T-helper 2 cell treated with Interferon-gamma antibody and Interleukin-4, amounts not matched to agents 100 ng/mL and 5 ng/mL, for 36 hours (primary cell): ENCODE results near the gene RIC3. TPM values are rescaled to one million over a fixed set of nuclear protein-coding genes. Genes with fewer than 3 reads are reported as not detected.
"Not testable (repeated sequence)": the region's sequence is repeated elsewhere in the genome, so short reads cannot be mapped to it uniquely, and the experiment has no call there.

Source experiments
- intact Hi-C: fragments of 100-400 bp; cut with micrococcal nuclease; formaldehyde crosslinking; loops from one replicate; pipeline ENCODE4 v1.15.1; 2023
- total RNA-seq: library from RNA; stranded (reverse); gene quantifications from 2 replicates; pipeline ENCODE4 v1.2.3, GENCODE V29; 2022

Gene RIC3
- total RNA-seq, 1 donor from 2014 or later, result 4.7 TPM

DNA sequence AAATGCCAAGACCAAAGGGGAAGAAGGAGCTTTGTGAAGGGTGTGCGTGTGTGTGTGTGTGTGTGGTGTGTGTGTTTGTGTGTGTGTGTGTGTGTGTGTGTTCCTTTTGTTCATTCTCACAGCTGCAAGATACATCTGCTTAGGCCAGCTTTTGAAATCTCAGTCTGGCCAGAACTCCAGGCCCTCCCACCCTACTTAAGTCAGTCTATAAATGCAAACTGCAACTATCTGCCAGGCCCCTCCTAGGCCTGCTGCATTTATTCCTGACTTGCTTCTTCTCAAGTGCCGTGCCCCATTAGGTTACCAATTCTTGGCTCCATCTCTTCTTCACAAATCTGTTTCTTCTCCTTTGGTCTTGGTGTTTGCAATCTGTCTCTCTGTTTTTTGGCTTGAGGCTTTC, 21.6 kb upstream of the RIC3 start:
- intact Hi-C loops, result no loop called here

DNA sequence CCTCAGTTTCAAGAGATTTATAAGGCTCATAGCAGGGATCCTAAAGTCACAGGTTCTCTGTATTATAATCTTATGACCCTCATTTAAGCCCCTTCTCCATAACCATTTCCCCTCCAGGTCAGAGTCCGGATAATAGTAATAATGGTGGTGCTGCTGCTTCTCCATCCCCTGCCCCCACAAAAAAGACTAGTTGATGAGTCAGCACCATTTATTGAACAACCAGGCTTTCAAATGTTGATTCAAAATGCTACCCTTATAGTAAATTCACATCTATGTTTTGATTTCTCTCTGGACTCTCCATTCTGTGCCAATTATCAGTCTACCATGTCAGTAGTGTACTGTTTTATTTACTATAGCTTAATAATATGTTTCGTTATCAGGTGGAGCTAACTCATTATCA, 17.6 kb upstream of the RIC3 start:
- intact Hi-C loops, result no loop called here

DNA sequence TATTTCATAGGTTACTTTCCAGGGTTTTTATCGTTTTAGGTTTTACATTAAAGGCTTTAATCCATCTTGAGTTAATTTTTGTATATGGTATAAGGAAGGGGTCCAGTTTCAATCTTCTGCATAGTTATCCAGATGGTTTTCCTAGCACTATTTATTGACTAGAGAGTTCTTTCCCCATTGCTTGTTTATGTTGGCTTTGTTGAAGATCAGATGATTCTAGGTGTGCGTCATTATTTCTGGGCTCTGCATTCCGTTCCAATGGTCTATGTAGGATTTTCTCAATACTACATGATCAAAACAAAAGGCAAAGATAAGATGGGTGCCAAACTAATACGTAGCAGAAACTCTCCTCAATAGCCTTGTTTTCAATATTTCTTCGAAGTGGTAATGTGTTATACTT, 14.3 kb upstream of the RIC3 start:
- intact Hi-C loops, result no loop called here

DNA sequence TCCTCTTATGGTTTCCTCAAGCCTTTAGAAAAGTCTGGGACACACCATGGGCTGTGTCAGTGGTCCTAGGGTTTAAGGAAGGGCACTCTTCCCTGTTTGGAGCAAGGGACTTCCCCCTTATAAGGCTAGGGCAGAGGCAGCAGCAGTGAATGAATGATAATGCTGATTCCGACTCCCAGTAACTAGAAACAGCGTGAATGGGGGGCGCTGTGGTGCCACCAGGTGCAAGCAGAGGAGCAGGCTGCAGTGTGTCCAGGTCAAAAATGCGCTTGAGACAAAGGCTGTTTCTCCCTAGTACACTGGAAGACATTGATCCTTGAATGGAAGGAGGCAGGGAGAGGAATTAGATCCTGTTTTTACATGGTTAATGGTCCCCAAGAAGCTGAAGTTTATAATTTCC, 11.6 kb upstream of the RIC3 start:
- intact Hi-C loops, result no loop called here

GRCh38 chr11:8178297-8178696, 9.5 kb upstream of the RIC3 start:
- intact Hi-C loops, result no loop called here

DNA sequence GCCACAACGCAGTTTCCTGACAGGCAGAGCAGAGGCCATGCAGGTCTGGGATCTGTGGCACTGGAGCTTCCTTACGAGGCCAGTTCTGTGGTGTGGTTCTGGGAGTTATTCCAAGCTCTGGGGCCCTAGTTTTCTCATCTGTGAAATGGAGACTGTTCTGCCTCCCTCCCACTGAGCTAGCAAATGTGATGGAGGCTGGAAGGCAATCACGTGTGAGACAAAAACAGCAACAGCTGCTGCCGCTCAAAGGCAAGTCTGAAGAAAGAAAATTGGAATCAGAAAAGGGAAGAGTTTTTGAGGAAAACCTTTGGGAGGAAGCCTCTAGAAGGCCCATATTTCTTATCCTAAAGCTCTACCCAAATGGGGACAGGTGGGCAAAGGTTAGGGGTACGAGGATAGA, 8.3 kb upstream of the RIC3 start:
- intact Hi-C loops, result no loop called here

- intact Hi-C loops, result no loop called here
Measured at GRCh38 chr11:8167796-8168195, 1.0 kb downstream of the RIC3 start.

GRCh38 chr11:8164746-8165145, 4.1 kb downstream of the RIC3 start:
- intact Hi-C loops, result no loop called here

DNA sequence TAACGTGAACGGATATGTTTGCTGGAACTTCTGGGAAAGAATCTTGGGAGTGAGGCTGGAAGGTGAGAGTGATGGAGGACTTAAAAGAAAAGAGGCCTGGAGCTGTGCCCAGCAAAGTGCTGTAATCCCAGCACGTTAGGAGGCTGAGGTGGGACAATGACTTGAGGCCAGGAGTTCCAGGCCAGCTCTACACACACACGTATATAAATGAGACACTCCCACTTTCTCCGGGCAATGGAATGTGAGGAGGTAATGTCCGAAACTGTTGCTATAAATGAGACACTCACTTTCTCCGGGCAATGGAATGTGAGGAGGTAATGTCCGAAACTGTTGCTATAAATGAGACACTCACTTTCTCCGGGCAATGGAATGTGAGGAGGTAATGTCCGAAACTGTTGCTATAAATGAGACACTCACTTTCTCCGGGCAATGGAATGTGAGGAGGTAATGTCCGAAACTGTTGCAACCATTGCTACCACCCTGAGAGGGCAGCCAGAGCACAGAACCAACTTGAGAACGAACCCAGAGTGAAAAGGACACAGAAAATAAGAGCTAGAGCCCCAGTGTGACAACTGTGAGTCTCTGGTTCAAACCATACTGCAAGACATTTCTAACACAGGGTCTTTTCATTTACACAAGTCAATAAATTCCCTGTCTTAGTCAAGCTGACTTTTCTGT, 7.1 kb downstream of the RIC3 start:
- intact Hi-C loops, result not testable (repeated sequence)

DNA sequence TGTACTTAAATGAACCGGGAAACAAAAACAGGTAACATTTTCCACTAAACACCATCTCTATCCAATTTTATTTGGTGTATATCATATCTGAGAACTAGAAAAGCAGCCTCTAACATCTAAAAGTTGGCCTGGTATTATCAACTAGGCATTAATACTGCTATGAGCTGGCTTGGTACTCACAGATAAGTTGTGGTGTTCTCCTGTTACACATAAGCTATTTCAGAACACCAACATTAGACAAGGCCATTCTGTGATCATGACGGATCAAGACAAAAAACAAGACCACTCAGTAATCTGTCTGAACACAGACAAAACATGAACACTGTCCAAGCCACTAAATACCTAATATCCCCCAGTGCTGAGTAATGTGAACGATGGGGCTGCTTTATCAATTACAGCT, 11.9 kb downstream of the RIC3 start:
- intact Hi-C loops, result no loop called here

- intact Hi-C loops, result no loop called here
Measured at GRCh38 chr11:8149726-8150125, 19.1 kb downstream of the RIC3 start.

- intact Hi-C loops, result no loop called here
Measured at GRCh38 chr11:8138526-8138925, 30.3 kb downstream of the RIC3 start.

DNA sequence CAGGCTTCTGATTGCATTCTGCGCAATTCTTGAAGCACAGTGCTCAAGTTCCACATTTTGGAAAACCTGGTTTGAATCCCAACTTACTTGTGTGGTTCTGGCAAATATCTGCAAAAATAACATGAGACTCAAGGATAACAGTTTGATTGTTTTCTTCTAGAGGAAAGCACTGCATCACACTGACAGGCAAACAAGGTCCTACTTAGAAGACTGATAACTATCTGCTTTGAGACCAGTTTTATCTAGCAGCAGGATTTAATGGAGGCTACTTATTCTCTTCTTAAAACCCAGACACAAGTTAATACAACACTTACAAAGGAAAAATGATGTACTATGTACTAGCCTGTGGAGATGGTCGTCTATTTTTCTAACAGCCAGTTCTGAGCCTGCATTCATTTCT, 41.4 kb downstream of the RIC3 start:
- intact Hi-C loops, result no loop called here

DNA sequence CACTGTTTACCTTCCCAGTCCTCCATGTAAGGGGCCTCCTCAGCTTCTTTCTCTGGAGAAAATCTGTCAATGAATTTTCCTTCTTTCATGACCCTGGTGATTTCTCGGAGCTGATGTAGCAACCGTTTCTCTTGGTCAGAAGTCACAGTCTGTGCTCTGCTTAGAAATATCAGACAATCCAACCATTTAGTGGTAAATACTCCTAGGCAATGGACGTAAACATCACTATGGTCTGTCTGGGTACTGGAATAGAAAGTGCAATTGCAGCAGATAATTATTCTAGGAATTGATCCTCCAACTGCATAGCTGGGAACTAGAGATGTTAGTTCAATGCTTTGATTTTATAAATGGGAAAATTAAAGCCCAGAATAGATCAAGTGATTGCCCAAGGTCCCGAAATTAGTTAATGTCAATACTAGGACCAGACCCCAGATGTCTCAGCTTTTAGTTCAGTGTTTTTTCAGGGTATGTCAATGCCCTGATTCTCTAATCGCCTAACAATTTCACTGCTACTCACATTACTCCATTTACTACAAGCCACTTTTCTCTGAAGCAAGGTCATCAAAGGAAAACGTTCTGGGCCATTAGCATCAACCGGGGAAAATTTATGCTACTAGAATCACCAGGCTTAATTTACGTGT, 42.1 kb downstream of the RIC3 start:
- intact Hi-C loops, result no loop called here

GRCh38 chr11:8122173-8122764, 46.6 kb downstream of the RIC3 start:
- intact Hi-C loops, result no loop called here

- intact Hi-C loops, result no loop called here
Measured at GRCh38 chr11:8111636-8112035, 57.2 kb downstream of the RIC3 start.

DNA sequence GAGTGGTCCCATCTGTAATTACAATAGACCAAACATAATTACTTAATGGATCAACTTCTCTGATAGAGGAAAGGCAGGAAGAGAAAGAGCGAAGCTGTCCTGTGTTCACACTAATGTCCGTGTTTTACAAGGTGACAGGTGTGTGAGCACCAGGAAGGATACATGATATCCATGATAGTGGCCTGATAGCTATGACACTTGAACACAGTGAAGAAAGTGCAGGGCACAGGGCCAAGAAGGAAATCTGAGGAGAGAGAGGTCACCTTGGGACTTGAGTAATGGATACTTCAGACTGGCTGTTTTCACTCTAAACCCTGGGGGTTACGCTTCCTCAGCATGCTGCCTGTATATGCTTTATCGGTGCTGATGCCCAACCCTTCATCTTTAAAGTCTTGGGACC, 58.4 kb downstream of the RIC3 start:
- intact Hi-C loops, result no loop called here

GRCh38 chr11:8109675-8110074, 59.1 kb downstream of the RIC3 start:
- intact Hi-C loops, result no loop called here

- intact Hi-C loops, result no loop called here
Measured at GRCh38 chr11:8108421-8108820, 60.4 kb downstream of the RIC3 start.

DNA sequence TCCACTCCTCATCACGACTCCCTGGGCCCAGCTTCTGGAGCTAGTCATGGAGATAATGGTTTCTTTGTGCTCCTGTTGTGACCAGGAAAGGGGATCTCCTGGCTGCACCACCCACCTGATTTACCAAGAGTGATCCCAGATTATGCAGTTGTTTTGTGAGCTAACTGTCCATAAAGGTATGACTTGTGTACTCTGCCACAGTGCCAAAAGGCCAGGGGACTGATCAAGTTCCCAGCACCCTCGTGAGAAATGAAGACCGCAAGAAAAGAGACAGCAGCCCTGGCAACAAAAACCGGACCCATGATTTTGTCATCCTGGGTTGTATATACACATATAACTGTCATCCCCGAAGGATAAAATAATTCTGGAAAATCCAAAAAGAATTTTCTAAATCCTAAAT, 61.2 kb downstream of the RIC3 start:
- intact Hi-C loops, result no loop called here

- intact Hi-C loops, result no loop called here
Measured at GRCh38 chr11:8106679-8107078, 62.1 kb downstream of the RIC3 start.

- intact Hi-C loops, result no loop called here
Measured at GRCh38 chr11:8105666-8106065, 63.2 kb downstream of the RIC3 start.

- intact Hi-C loops, result no loop called here
Measured at GRCh38 chr11:8105133-8105532, 63.7 kb downstream of the RIC3 start.
